ENCODE measurements around the gene TERT.

DNA sequence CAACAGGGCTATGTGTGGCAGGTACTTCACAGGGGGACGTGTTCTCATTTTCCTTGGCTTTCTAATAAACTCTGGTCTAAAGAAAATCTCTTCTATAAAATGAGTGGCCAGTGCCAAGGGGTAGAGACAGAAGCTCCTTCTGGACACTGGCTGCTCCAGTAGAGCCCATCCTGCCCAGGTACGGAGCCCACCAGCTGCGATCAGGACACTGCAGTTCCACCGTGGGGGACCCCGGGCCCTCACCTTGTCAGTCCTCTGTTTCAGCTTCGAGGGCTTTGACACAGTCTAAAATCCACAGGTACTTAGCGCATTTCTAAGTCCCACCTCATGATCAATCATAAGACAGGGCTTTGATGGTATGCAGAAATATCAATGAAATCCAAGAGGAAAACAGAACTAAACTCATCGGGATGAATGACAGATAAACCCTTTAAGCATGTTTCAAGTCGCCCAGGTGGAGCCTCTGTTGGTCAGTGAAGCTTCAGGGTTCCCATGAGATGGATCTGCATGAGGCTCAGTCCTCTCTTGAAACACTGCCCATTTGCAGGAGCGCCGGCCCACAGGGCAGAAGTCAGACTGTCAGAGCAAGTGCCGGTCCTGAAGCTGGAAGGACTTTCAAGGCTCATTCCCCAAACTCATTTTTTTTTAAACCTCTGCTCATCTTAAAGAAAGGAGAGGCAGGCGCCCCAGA is 20.3 kb upstream of the TERT start:
- no peak for TF ChIP-seq LEF1 (IDR thresholded peaks at IDR 0.05; ENCODE audit: borderline replicate concordance)
- TF ChIP-seq ELF4 (IDR thresholded peaks at IDR 0.05), result no peak
- no peak for TF ChIP-seq ARNT (IDR thresholded peaks at IDR 0.05)
- TF ChIP-seq CTBP1 (IDR thresholded peaks at IDR 0.05; ENCODE audit: borderline replicate concordance), result no peak

Measured in HEK293T (cell line).